Liver (tissue), 9 donors: ENCODE data around the gene MYO16. TPM values are rescaled to one million over a fixed set of nuclear protein-coding genes. Genes with fewer than 3 reads are reported as not detected.
"Not testable (repeated sequence)": the region's sequence is repeated elsewhere in the genome, so short reads cannot be mapped to it uniquely, and the experiment has no call there.

Experiments
- DNase-seq: peaks from one replicate; pipeline ENCODE4 v3.0.0-alpha.2; 2017; ENCODE audit warnings: low spot score
- H3K27ac ChIP-seq, 2 donors: one replicate each; pipeline ENCODE4 v1.7.0; 2013; ENCODE audit warnings: inconsistent platforms in 2 of 2, low read length in 2 of 2, control low read depth in 1 of 2, low read depth in 1 of 2, mild to moderate bottlenecking in 1 of 2
- H3K27me3 ChIP-seq, 4 donors: one replicate each; pipeline versions ENCODE4 v1.6.1 to v1.7.0; 2013; ENCODE audit warnings: low read length in 3 of 4, inconsistent platforms in 1 of 4, mild to moderate bottlenecking in 1 of 4, moderate library complexity in 1 of 4; ENCODE audit not compliant: control insufficient read depth in 4 of 4, insufficient read depth in 4 of 4
- H3K36me3 ChIP-seq, 4 donors: one replicate each; pipeline versions ENCODE4 v1.6.1 to v1.7.0; 2013; ENCODE audit warnings: low read length in 3 of 4, mild to moderate bottlenecking in 3 of 4, low read depth in 1 of 4, moderate library complexity in 1 of 4; ENCODE audit not compliant: control insufficient read depth in 4 of 4, insufficient read depth in 3 of 4
- H3K4me1 ChIP-seq, 4 donors: one replicate each; pipeline versions ENCODE4 v1.6.1 to v1.7.0; 2013; ENCODE audit warnings: low read length in 3 of 4, mild to moderate bottlenecking in 3 of 4, moderate library complexity in 1 of 4; ENCODE audit not compliant: control insufficient read depth in 4 of 4, insufficient read depth in 4 of 4
- H3K4me3 ChIP-seq, 3 donors: one replicate each; pipeline versions ENCODE4 v1.6.1 to v1.7.0; 2013; ENCODE audit warnings: low read length in 3 of 3, control low read depth in 1 of 3, low read depth in 1 of 3, mild to moderate bottlenecking in 1 of 3
- H3K9ac ChIP-seq, 2 donors: one replicate each; pipeline ENCODE4 v1.7.0; 2013; ENCODE audit warnings: low read length in 2 of 2, mild to moderate bottlenecking in 2 of 2, moderate library complexity in 2 of 2, control low read depth in 1 of 2, low read depth in 1 of 2
- H3K9me3 ChIP-seq, 4 donors: one replicate each; pipeline versions ENCODE4 v1.6.1 to v1.7.0; 2013; ENCODE audit warnings: low read length in 3 of 4; ENCODE audit not compliant: control insufficient read depth in 4 of 4
- FOXA1 ChIP-seq: IDR thresholded peaks from 2 replicates; pipeline ENCODE4 v1.6.1; 2016; ENCODE audit warnings: antibody characterized with exemption
- FOXA2 ChIP-seq: IDR thresholded peaks from 2 replicates; pipeline ENCODE4 v1.6.1; 2016; ENCODE audit warnings: antibody characterized with exemption
- GABPA ChIP-seq, 2 donors: IDR thresholded peaks in 1 of 2; conservative IDR thresholded peaks in 1 of 2; 2 replicates each; pipeline ENCODE4 v1.6.1; 2016; ENCODE audit warnings: antibody characterized with exemption in 2 of 2, mild to moderate bottlenecking in 1 of 2, moderate library complexity in 1 of 2
- HNF4A ChIP-seq, 2 donors: conservative IDR thresholded peaks; 2 replicates each; pipeline ENCODE4 v1.6.1; 2016; ENCODE audit warnings: antibody characterized with exemption in 2 of 2, mild to moderate bottlenecking in 2 of 2
- HNF4G ChIP-seq: IDR thresholded peaks from 2 replicates; pipeline ENCODE4 v1.6.1; 2016; ENCODE audit warnings: antibody characterized with exemption
- JUND ChIP-seq, 2 donors: IDR thresholded peaks; 2 replicates each; pipeline ENCODE4 v1.6.1; 2016; ENCODE audit warnings: antibody characterized with exemption in 2 of 2
- NR2F2 ChIP-seq: IDR thresholded peaks from 2 replicates; pipeline ENCODE4 v1.6.1; 2016; ENCODE audit warnings: antibody characterized with exemption
- RAD21 ChIP-seq, 2 donors: IDR thresholded peaks; 2 replicates each; pipeline ENCODE4 v1.6.1; 2016; ENCODE audit warnings: antibody characterized with exemption in 2 of 2, mild to moderate bottlenecking in 2 of 2
- RXRA ChIP-seq, 2 donors: IDR thresholded peaks; 2 replicates each; pipeline ENCODE4 v1.6.1; 2017 to 2018; ENCODE audit warnings: antibody characterized with exemption in 2 of 2, mild to moderate bottlenecking in 1 of 2
- SP1 ChIP-seq: IDR thresholded peaks from 2 replicates; pipeline ENCODE4 v1.6.1; 2018; ENCODE audit warnings: antibody characterized with exemption, mild to moderate bottlenecking
- TAF1 ChIP-seq: conservative IDR thresholded peaks from 2 replicates; pipeline ENCODE4 v1.6.1; 2016; ENCODE audit warnings: antibody characterized with exemption, mild to moderate bottlenecking
- YY1 ChIP-seq: IDR thresholded peaks from 2 replicates; pipeline ENCODE4 v1.6.1; 2016; ENCODE audit warnings: antibody characterized with exemption, mild to moderate bottlenecking
- WGBS: extraction: QIAGEN DNeasy Blood & Tissue Kit; methylation state at CpG from one replicate; pipeline ENCODE4 v1.1.7; 2013; 5-methylcytosine and 5-hydroxymethylcytosine counted together
- polyA plus RNA-seq, 2 donors: library from polyadenylated mRNA; stranded (reverse) in 1 of 2; unstranded in 1 of 2; fragments of 200-250 nt in 1 of 2; fragments of >200 nt in 1 of 2; fragmentation: Nextera tagmentation in 1 of 2; extraction: Ambion mirVana in 1 of 2; gene quantifications; one replicate each; pipeline versions ENCODE4 v1.2.1 to v1.2.3, GENCODE V29; 2013 to 2015
- total RNA-seq, 2 donors: library from RNA; depleted of rRNA; stranded (reverse); fragments of >200 nt; gene quantifications; one replicate each; pipeline ENCODE4 v1.2.3, GENCODE V29; 2014
- TF ChIP-seq, protein P1 (sequence below): fragments of 150-350 bp; IDR thresholded peaks from 2 replicates; pipeline ENCODE4 v1.5.1; 2017; ENCODE audit warnings: improper control_type of control experiment, low read depth, low read length; ENCODE audit not compliant: missing input control
- TF ChIP-seq, protein P2 (sequence below): IDR thresholded peaks from 2 replicates; pipeline ENCODE4 v1.6.1; 2016; ENCODE audit warnings: antibody characterized with exemption
- TF ChIP-seq, protein P3 (sequence below): IDR thresholded peaks from 2 replicates; pipeline ENCODE4 v1.6.1; 2016; ENCODE audit warnings: antibody characterized with exemption
- TF ChIP-seq, protein P4 (sequence below): IDR thresholded peaks from 2 replicates; pipeline ENCODE4 v1.6.1; 2016; ENCODE audit warnings: antibody characterized with exemption, mild to moderate bottlenecking
- TF ChIP-seq, protein P5 (sequence below): IDR thresholded peaks from 2 replicates; pipeline ENCODE4 v1.6.1; 2016; ENCODE audit warnings: antibody characterized with exemption
- donor health status: healthy.
- donor health status: healthy.
- donor health status: healthy.
- donor health status: healthy.
- donor health status: healthy.

MYO16 gene
- total and polyA plus RNA-seq, 4 donors: 0.37 to 1.1 (median 0.68) TPM

DNA sequence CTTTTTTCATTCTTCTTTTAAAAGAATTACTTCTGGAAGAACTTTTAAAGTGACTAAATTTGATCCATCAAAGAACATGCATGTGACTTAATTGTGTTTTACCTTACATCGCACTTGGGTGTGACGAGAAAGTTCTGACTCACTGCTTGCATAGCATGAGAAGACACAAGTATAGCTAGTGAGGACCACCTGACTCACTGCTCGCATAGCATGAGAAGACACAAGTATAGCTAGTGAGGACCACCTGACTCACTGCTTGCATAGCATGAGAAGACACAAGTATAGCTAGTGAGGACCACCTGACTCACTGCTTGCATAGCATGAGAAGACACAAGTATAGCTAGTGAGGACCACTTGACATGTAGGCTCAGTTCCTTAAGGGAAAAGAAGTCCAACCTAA is 362.0 kb downstream of the MYO16 start:
- not testable (repeated sequence) for H3K4me3 ChIP-seq, H3K9me3 ChIP-seq, H3K4me1 ChIP-seq, H3K27ac ChIP-seq, DNase-seq, H3K9ac ChIP-seq, H3K36me3 ChIP-seq, H3K27me3 ChIP-seq
- 81% methylated on average over 3 of the region's 3 CpGs for WGBS

DNA sequence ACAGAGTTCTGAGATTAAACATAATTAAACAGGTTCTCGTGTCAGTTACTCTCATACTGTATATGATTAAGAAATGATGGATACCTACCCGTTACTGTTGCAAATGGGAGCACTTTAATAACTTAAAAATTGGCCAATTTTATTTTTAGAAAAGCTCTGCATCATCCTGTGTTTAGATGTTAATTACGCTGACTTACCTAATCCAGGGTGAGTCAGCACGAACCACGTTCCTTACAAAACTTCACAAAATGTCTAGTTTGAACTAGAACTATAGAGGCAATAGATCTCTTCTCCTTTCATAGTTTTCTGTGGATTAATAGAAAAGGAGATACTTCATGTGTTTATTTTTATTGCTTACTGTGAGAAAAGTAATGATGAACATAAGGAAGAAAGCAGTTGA is 363.9 kb downstream of the MYO16 start:
- Histone ChIP-seq H3K4me3 (no peak overlapping the region), H3K9me3 (no peaks in the 10 kb centered on the region), H3K4me1 (no peaks in the 10 kb centered on the region), H3K27ac (no peak overlapping the region), H3K27me3 (no peaks in the 10 kb centered on the region), H3K9ac (no peak overlapping the region), H3K36me3 (no peaks in the 10 kb centered on the region)
- WGBS: 74% methylated on average over 5 of the region's 5 CpGs
- TF ChIP-seq, protein P1, sequence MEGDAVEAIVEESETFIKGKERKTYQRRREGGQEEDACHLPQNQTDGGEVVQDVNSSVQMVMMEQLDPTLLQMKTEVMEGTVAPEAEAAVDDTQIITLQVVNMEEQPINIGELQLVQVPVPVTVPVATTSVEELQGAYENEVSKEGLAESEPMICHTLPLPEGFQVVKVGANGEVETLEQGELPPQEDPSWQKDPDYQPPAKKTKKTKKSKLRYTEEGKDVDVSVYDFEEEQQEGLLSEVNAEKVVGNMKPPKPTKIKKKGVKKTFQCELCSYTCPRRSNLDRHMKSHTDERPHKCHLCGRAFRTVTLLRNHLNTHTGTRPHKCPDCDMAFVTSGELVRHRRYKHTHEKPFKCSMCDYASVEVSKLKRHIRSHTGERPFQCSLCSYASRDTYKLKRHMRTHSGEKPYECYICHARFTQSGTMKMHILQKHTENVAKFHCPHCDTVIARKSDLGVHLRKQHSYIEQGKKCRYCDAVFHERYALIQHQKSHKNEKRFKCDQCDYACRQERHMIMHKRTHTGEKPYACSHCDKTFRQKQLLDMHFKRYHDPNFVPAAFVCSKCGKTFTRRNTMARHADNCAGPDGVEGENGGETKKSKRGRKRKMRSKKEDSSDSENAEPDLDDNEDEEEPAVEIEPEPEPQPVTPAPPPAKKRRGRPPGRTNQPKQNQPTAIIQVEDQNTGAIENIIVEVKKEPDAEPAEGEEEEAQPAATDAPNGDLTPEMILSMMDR: no peak
- TF ChIP-seq RAD21 (IDR thresholded peaks at IDR 0.05) (no peak), SP1 (no peak), NR2F2 (no peak), FOXA2 (no peak), FOXA1 (no peak), YY1 (no peak), HNF4A (conservative IDR thresholded peaks at IDR 0.05) (no peak), JUND (IDR thresholded peaks at IDR 0.05) (no peak), TAF1 (no peak), RXRA (IDR thresholded peaks at IDR 0.05) (no peak), GABPA (IDR thresholded peaks at IDR 0.05 in 1 of 2, conservative IDR thresholded peaks at IDR 0.05 in 1 of 2) (no peak), HNF4G (no peak)
- TF ChIP-seq, protein P2, sequence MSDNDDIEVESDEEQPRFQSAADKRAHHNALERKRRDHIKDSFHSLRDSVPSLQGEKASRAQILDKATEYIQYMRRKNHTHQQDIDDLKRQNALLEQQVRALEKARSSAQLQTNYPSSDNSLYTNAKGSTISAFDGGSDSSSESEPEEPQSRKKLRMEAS: no peak
- TF ChIP-seq, protein P3, sequence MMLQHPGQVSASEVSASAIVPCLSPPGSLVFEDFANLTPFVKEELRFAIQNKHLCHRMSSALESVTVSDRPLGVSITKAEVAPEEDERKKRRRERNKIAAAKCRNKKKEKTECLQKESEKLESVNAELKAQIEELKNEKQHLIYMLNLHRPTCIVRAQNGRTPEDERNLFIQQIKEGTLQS: no peak
- TF ChIP-seq, protein P4, sequence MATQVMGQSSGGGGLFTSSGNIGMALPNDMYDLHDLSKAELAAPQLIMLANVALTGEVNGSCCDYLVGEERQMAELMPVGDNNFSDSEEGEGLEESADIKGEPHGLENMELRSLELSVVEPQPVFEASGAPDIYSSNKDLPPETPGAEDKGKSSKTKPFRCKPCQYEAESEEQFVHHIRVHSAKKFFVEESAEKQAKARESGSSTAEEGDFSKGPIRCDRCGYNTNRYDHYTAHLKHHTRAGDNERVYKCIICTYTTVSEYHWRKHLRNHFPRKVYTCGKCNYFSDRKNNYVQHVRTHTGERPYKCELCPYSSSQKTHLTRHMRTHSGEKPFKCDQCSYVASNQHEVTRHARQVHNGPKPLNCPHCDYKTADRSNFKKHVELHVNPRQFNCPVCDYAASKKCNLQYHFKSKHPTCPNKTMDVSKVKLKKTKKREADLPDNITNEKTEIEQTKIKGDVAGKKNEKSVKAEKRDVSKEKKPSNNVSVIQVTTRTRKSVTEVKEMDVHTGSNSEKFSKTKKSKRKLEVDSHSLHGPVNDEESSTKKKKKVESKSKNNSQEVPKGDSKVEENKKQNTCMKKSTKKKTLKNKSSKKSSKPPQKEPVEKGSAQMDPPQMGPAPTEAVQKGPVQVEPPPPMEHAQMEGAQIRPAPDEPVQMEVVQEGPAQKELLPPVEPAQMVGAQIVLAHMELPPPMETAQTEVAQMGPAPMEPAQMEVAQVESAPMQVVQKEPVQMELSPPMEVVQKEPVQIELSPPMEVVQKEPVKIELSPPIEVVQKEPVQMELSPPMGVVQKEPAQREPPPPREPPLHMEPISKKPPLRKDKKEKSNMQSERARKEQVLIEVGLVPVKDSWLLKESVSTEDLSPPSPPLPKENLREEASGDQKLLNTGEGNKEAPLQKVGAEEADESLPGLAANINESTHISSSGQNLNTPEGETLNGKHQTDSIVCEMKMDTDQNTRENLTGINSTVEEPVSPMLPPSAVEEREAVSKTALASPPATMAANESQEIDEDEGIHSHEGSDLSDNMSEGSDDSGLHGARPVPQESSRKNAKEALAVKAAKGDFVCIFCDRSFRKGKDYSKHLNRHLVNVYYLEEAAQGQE: no peak
- TF ChIP-seq, protein P5, sequence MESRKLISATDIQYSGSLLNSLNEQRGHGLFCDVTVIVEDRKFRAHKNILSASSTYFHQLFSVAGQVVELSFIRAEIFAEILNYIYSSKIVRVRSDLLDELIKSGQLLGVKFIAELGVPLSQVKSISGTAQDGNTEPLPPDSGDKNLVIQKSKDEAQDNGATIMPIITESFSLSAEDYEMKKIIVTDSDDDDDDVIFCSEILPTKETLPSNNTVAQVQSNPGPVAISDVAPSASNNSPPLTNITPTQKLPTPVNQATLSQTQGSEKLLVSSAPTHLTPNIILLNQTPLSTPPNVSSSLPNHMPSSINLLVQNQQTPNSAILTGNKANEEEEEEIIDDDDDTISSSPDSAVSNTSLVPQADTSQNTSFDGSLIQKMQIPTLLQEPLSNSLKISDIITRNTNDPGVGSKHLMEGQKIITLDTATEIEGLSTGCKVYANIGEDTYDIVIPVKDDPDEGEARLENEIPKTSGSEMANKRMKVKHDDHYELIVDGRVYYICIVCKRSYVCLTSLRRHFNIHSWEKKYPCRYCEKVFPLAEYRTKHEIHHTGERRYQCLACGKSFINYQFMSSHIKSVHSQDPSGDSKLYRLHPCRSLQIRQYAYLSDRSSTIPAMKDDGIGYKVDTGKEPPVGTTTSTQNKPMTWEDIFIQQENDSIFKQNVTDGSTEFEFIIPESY: no peak
- no peak for DNase-seq
